Renal pelvis (tissue), 12 donors: ENCODE measurements around the gene IFT74. TPM values are rescaled to one million over a fixed set of nuclear protein-coding genes. Genes with fewer than 3 reads are reported as not detected.

Experiments
- DNase-seq: peaks from one replicate; pipeline ENCODE4 v3.0.0-alpha.2; 2013
- long read RNA-seq, 16 experiments: transcript quantifications; one replicate each; lab custom pipeline, GENCODE V29; 2026
- polyA plus RNA-seq, 3 donors: library from polyadenylated mRNA; unstranded; fragments of 120-200 nt; gene quantifications; one replicate each; pipeline ENCODE4 v1.2.1, GENCODE V29; 2013; ENCODE audit not compliant: insufficient read length in 3 of 3

IFT74 gene
- polyA plus RNA-seq, result 10 to 100 TPM; 33.6 to 41.1 (median 40.9) TPM
- long read RNA-seq, donor 1, partial matches to known transcripts, result 0 of 12 reads
- long read RNA-seq, donor 1, other reads (novel, unspliced or antisense), result 11 of 12 reads
- long read RNA-seq, donor 2, transcript IFT74-201 (20 exons, 2,160 nt), result major isoform, 6 of 8 reads
- long read RNA-seq, donor 2, partial matches to known transcripts, result 0 of 8 reads
- long read RNA-seq, donor 2, other reads (novel, unspliced or antisense), result 0 of 8 reads
- long read RNA-seq, donor 3, transcript IFT74-201 (20 exons, 2,160 nt), result major isoform, 7 of 7 reads
- long read RNA-seq, donor 3, partial matches to known transcripts, result 0 of 7 reads
- long read RNA-seq, donor 3, other reads (novel, unspliced or antisense), result 0 of 7 reads
- long read RNA-seq, donor 4, transcript IFT74-201 (20 exons, 2,160 nt), result major isoform, 5 of 6 reads
- long read RNA-seq, donor 4, partial matches to known transcripts, result 0 of 6 reads
- long read RNA-seq, donor 4, other reads (novel, unspliced or antisense), result 0 of 6 reads
- long read RNA-seq, donor 5, partial matches to known transcripts, result 27 of 31 reads
- long read RNA-seq, donor 5, other reads (novel, unspliced or antisense), result 0 of 31 reads
- long read RNA-seq, donor 6, transcript IFT74-201 (20 exons, 2,160 nt), result major isoform, 7 of 15 reads
- long read RNA-seq, donor 6, partial matches to known transcripts, result 0 of 15 reads
- long read RNA-seq, donor 6, other reads (novel, unspliced or antisense), result 8 of 15 reads
- long read RNA-seq, donor 7, partial matches to known transcripts, result 0 of 6 reads
- long read RNA-seq, donor 7, other reads (novel, unspliced or antisense), result 5 of 6 reads
- long read RNA-seq, donor 8, partial matches to known transcripts, result 0 of 1 reads
- long read RNA-seq, donor 8, other reads (novel, unspliced or antisense), result 0 of 1 reads
- long read RNA-seq, donor 9, transcript IFT74-201 (20 exons, 2,160 nt), result major isoform, 7 of 8 reads
- long read RNA-seq, donor 9, partial matches to known transcripts, result 0 of 8 reads
- long read RNA-seq, donor 9, other reads (novel, unspliced or antisense), result 0 of 8 reads
- long read RNA-seq, donor 10, partial matches to known transcripts, result 0 of 1 reads
- long read RNA-seq, donor 10, other reads (novel, unspliced or antisense), result 0 of 1 reads
- long read RNA-seq, donor 11, partial matches to known transcripts, result 0 of 8 reads
- long read RNA-seq, donor 11, other reads (novel, unspliced or antisense), result 6 of 8 reads
- long read RNA-seq, donor 12, transcript IFT74-201 (20 exons, 2,160 nt), result major isoform, 7 of 20 reads
- long read RNA-seq, donor 12, partial matches to known transcripts, result 5 of 20 reads
- long read RNA-seq, donor 12, other reads (novel, unspliced or antisense), result 8 of 20 reads
- long read RNA-seq, donor 13, partial matches to known transcripts, result 0 of 1 reads
- long read RNA-seq, donor 13, other reads (novel, unspliced or antisense), result 0 of 1 reads
- long read RNA-seq, donor 14, result 0 reads
- long read RNA-seq, donor 15, transcript IFT74-201 (20 exons, 2,160 nt), result major isoform, 6 of 21 reads
- long read RNA-seq, donor 15, partial matches to known transcripts, result 15 of 21 reads
- long read RNA-seq, donor 15, other reads (novel, unspliced or antisense), result 0 of 21 reads
- long read RNA-seq, donor 16, transcript IFT74-201 (20 exons, 2,160 nt), result major isoform, 8 of 8 reads
- long read RNA-seq, donor 16, partial matches to known transcripts, result 0 of 8 reads
- long read RNA-seq, donor 16, other reads (novel, unspliced or antisense), result 0 of 8 reads

DNA sequence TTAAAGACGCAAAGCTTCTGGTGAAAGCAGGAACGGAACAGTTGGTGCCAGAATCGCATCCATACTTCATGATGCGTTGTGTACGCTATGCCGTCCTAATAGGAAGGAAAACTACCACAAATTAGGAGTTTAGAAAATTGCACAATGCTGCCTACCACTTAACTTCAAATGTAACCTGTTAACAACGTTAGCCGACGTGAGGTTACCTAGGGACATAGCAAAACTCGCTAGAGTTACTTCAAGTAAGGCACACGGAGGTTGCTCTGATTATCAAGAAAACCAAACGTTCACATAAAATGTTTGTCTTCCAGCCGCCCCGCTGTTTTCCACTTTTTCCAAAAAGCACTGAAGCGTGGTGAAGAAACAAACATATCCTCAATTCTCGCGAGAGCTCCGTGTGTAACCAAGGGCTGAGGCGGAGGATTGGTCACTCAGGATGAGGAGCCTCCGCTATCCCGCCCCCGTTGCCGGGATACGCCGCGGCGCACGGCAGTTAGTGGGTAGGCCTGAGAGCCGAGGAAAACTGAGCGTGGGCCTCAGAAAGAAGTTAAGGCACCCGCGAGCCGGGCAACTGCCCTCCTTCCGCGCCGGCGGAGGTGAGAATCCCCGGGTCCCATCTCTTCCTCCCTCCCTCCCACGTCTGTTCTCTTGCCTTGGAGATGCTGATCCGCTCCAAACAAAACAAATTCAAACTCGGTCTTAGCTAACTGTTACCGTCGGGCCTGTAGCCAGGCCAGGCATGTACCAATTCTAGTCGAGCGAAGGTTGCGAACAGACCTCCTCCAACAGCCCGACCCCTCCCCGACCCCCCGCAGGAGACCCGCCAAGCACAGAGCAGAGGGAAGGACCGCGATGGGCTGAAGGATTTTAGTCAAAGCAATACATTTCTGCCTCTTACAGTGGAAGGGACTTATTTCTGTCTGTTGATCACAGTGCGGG is at the start of gene IFT74:
IFT74 (plus strand) TSS at position 492 of the 939 bp plus-strand sequence. CDS start 5,556 bp downstream, outside the sequence.
- DNase-seq, result peak; percentile 99

DNA sequence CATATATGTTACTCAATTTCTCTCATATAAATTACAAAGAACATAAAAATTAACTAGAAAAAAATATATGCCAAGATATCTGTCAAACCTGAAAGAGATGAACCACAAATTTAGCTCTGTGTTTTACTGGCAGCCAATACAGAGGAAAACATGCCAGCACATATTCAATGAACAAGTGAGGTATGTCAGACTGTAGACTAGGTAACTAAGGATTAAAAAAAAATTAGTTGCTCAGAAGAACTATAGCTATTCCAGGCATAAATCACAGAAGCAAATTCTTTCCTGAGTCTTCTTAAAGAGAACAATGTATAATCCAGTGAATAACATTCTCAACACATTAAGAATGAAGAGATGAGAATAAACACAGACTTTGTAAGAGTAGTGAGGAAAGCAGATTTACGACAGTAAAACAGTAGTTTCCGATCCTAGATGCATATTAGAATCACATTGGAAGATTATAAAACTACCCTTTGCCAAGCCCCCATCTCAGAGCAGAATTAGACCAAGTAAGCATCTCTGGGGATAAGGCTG is 43.0 kb upstream of the IFT74 start:
- DNase-seq, result no peak

DNA sequence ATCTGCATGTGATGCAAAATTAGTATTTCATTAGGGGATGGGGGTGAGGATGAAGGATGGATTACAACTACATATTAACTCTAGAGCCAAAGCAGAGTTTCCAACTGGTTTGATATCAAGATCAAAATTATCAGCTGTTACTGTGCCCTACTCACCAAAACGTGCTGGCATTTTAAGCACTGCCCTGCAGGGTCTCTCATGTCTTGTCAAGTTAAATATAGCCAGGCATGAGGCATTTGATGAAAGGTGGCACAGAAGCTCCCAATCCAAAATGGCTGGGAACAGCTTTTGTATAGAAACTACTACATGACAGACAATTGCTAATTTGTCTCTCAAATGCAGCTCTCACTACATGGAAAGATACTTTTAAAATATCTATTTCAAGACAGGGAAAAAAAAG is 36.5 kb upstream of the IFT74 start:
- no peak for DNase-seq

DNA sequence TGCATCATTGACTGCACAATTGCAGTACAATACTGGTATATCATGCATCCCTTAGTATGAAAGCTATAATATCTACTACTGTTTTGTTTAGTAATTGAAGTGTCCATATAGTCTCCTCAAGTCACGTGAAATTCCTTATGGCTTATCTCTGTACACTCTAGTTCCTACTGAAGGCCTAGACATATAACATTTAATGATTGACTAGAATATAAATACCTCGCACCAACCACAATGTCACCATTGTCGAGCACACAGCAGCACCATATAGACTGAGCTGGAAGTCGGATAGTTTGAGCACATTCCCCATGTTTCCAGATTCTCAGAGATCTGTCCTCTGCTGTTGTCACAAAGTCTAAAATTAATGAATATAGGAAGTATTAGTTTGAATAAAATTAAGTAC is 30.6 kb upstream of the IFT74 start:
- no peak for DNase-seq

DNA sequence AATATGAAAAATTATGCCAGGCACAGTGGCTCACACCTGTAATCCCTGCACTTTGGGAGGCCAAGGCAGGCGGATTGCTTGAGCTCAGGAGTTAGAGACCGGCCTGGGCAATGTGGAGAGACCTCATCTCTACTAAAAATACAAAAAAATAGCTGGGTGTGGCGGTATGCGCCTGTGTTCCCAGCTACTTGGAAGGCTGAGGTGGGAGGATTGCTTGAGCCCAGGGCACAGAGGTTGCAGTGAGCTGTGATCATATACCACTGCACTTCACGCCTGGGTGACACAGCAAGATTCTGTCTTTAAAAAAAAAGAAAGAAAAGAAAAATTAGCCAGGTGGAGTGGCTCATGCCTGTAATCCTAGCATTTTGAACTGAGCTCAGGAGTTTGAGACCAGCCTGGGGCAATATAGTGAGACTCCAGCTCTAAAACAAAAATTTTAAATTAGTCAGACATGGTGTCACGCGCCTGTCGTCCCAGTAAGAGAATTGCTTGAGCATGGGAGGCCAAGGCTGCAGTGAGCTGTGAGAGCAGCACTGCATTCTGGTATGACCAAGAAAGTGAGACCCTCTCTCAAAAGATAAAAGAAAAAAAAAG is 27.2 kb upstream of the IFT74 start:
- DNase-seq, result peak; percentile 4

DNA sequence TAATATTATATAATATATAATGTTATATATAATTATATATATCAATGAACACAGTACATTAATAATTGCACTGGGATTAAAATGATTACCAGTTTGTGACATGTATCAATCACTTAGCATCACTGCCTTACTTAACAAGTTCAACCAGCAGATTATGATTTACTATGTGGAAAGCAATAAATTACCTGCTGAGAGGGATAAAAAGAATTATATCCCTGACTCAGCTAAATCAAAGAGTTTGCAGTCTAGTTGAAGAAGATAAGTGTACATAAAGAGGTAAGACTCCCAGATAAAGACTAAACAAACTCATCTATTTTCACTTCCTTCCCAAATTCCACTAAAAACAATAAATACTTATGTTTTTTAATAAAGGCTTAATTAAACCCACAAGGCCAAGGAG is 20.4 kb upstream of the IFT74 start:
- DNase-seq, result no peak

DNA sequence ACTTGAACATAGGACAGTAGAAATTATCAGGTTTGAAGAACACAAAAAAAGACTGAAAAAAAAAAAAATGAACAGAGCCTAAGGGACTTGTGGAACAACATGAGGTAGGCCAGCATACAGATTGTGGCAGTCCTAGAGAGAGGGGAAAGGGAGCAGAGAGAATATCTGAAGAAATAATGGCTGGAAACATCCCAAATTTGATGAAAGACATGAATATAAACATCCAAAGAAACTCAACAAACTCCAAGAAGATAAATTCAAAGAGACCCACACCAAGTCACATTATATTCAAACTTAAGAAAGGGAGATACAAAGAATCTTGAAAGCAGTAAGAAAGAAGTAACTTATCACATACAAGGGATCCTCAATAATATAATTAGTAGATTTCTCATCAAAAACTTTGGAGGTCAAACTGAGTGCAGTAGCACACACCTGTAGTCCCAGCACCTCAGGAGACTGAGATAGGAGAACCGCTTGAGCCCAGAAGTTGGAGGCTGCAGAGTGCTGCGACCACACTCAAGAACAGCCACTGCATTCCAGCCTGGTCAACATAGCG is 18.3 kb upstream of the IFT74 start:
- no peak for DNase-seq

DNA sequence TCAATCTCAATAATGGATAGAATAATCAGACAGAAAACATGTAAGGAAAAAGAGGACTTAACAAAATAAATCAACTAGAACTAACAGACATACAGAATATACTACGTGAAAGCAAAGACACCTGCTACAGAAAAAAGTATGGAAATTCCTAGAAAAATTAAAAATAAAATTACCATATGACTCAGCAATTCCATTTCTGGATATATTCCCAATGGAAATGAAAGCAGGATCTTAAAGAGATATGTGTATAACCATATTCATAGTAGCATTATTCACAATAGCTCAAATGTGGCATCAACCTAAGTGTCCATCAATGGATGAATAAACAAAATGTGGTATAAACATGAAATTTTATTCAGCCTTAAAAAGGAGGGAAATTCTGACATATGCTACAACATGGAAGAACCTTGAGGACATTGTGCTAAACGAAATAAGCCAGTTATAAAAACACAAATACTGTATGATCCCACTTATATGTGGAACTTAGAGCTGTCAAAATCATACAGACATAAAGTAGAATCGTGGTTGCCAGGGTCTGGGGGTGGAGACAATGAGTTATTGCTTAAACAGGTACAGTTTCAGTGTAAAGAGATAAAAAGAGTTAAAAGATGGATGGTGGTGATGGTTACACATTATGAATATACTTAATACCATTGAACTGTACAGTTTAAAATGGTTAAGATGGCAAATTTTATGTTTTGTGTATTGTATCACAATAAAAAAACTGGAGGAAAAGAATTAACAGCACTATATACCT is 16.1 kb upstream of the IFT74 start:
- DNase-seq, result no peak

DNA sequence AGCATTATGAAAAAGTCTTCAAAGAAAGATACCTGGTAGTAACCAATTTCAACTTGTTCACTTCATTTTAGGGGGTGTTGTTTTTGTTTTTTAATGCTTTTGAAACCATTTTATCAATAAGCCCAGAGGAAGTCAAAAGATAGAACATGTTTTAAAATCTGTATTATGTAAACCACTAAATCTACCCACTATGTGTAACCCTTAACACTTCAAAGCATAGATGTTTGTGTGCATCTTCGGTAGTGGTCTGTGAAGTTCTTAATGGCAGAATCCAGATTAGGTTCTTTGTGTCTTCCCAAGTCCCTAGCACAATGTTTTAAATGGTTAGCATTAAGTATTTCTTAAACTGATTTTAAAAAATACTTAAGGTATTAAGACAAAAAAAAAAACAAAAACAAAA is 15.4 kb upstream of the IFT74 start:
- no peak for DNase-seq

DNA sequence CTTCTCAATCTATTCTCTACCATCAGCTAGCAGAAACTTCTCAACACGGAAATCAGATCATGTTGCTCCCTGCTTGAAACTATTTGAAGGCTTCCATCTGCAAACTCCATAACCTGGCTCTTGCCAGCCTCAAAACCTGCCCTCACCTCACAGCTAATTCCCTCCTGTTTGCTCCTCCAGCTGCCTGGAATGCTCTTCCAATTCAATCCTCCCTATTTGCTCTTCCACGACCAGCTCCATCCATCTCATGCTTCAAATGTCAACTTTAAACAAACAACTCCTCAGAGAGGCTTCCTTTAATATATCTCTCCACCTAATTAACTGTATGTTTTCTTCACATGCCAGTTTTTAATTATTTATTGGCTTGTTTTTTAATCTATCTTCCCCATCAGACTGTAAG is 10.6 kb upstream of the IFT74 start:
- DNase-seq, result no peak

DNA sequence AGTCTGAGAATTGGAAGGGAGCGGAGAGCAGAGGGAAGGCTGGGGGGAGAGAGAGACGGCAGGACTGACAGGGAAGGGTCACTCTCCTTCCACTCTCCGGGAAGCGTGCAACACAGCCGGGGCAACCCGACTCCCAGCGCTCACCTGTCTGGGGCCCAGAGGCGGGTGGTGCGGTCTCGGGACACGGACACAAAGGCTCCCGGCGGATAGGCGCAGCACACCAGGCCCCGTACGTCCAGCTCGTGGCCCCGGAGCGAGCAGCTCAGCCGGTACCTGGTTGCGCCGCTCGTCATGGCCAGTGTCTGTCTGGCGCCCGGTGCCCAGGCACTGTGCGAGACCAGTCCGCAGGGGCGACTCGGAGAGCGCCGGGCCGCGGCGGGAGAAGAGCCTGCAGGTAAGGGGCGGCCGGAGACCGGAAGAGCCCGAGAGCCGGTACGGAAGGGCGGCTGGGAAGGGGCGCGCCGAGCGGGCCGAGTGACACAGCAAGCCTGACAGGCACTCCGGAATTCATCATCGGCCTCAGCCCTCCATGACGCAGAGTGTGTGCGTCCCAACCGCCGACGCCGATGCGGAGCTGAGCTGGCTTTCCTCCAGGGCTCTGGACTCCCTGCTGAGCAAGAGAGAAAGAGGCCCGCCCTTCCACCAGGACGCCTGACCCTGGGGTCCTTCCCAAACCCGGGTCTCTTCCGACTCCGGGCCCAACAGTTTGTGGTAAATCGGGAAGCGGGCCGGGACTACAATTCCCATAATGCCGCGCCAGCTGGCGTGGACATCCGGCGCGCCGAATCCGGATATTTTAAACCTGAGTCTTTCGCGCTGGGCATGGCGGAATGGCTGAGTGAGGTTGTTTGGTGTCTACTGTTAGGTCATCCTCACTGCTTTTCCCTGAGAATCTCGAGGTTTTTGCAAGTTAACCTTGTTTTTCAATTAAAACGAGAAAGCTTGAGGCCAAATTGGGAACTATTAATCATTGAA is 9.2 kb upstream of the IFT74 start, which contains the start of gene PLAA:
PLAA (minus strand) TSS at position 490 of the 975 bp plus-strand sequence; CDS start at position 293, 197 bp downstream.
- DNase-seq, result peak; percentile 92

DNA sequence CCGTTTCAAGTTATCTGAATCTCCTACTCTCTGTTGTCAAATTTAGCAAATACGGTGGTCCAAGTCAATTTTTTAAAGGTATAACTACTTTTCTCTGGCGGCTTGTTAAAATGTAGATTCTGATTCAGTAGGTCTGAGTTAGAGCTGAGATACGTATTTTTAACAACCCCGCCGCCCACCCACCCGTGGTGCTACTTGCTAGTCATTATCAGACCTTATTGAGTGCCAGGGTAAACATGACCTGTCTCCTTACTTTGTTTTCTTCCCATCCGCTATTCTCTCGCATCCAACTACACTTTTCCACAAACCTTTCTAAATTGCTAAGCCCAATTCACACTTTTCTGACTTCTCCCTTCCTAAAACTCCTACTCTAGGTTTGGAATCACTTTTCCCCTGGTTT is 8.5 kb upstream of the IFT74 start:
- no peak for DNase-seq

DNA sequence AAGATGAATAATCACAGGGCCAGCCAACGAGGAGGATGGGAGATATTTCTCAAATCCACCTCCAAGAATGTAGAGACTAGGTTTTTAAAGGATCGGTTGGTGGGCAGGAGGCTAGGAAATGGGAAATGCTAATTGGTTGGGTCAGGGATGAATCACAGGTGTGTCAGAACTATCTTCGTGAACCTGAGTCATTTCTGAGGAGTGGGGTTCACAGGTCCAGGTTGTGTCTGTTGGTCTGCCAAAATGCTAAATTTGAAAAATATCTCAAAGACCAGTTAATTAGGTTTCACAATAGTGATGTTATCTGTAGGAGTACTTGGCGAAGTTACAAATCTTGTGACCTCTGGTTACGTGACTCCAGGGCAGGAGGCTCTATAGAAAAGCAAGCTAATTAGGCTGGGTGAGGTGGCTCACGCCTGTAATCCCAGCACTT is 6.6 kb upstream of the IFT74 start:
- DNase-seq, result no peak

DNA sequence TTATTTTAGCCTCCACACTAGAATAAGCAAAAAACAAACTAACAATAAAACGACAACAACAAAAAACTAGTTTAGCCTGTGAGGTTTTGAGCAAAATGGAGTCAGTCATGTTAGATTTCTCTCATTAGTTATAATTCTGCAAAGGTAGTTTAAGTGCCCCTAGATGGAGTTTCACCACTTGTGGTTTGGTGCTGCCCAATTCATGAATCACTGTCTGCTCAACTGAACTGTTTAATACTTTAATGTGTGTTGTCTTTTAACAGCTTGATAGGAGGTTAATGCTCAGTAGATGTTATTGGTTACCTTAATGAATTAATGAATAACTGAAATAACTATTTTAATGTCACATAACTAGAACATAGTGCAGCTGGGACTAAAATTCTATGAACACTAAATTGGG is 5.7 kb upstream of the IFT74 start:
- DNase-seq, result no peak

DNA sequence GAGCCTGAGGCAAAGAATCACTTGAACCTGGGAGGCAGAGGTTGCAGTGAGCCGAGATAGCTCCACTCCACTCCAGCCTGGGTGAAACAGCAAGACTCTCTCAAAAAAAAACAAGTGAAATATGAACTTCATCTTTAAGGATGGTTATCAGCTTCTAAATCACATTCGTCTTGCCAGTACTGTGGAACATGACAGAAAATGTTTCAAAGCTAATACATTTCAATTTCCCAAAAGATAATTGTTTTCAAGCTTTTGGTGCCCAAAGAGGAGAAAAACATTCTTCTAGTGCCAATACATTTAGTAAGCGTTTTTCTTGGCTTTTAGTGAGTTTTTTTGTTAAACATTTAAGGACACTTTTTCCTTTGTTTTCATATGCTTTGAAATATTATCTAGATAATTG is 4.4 kb upstream of the IFT74 start:
- DNase-seq, result no peak

DNA sequence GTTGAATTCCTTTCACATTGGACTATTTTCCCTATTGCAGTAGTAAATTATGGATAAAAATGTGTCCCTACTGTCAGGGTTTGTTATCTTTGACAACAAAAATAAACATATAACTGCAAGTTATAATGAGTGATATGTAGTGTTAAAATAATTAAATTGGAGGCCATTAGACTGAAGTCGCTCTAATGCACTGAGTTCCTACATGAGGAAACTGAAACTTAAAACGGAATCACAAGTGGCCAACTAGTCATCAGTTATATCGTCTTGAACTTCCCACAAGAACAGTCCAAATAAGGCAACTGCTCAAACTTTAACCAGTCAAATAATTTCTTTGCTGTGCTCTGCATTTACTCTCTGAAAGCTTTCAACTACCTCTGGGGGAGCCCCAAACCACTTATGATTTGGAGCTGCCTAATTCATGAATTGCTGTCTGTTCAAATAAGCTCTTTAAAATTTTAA is 2.1 kb upstream of the IFT74 start:
- DNase-seq, result no peak
